Endodermal cell (in vitro differentiated cells): ENCODE data around the gene NOS1. TPM values are rescaled to one million over a fixed set of nuclear protein-coding genes. Genes with fewer than 3 reads are reported as not detected.

ENCODE experiments used
- DNase-seq: peaks from one replicate; pipeline ENCODE4 v3.0.0-alpha.2; 2017
- H3K27ac ChIP-seq: 2 replicates; pipeline ENCODE4 v1.5.1; 2013; ENCODE audit warnings: mild to moderate bottlenecking, low read depth, low read length, moderate library complexity
- H3K27me3 ChIP-seq: 2 replicates; pipeline ENCODE4 v1.6.1; 2013; ENCODE audit warnings: mild to moderate bottlenecking, low read length, moderate library complexity; ENCODE audit not compliant: insufficient read depth, control insufficient read depth, poor library complexity, severe bottlenecking
- H3K36me3 ChIP-seq: 2 replicates; pipeline ENCODE4 v1.7.0; 2013; ENCODE audit warnings: mild to moderate bottlenecking, low read length, moderate library complexity; ENCODE audit not compliant: control insufficient read depth, insufficient read depth
- H3K4me1 ChIP-seq: one replicate; pipeline ENCODE4 v1.7.0; 2013; ENCODE audit warnings: low read length; ENCODE audit not compliant: control insufficient read depth, insufficient read depth
- H3K4me3 ChIP-seq: 2 replicates; pipeline ENCODE4 v1.5.1; 2013; ENCODE audit warnings: mild to moderate bottlenecking, low read length, moderate library complexity
- H3K9ac ChIP-seq: 2 replicates; pipeline ENCODE4 v1.6.1; 2013; ENCODE audit warnings: mild to moderate bottlenecking, low read length, moderate library complexity; ENCODE audit not compliant: poor library complexity, severe bottlenecking; ENCODE audit errors: extremely low read depth
- H3K9me3 ChIP-seq: 2 replicates; pipeline ENCODE4 v1.6.1; 2013; ENCODE audit warnings: mild to moderate bottlenecking, low read length, moderate library complexity; ENCODE audit not compliant: control insufficient read depth
- H3K27ac Mint-ChIP-seq: 2 replicates; pipeline ENCODE4 v1.8.0; 2020; ENCODE audit warnings: mixed read lengths
- H3K27me3 Mint-ChIP-seq: 2 replicates; pipeline ENCODE4 v1.8.0; 2021; ENCODE audit warnings: mild to moderate bottlenecking, mixed read lengths; ENCODE audit not compliant: insufficient read depth
- H3K36me3 Mint-ChIP-seq: 2 replicates; pipeline ENCODE4 v1.8.0; 2020; ENCODE audit warnings: low read depth, mixed read lengths
- H3K4me1 Mint-ChIP-seq: 2 replicates; pipeline ENCODE4 v1.8.0; 2020; ENCODE audit warnings: mixed read lengths
- H3K4me3 Mint-ChIP-seq: 2 replicates; pipeline ENCODE4 v1.8.0; 2020; ENCODE audit warnings: mild to moderate bottlenecking, moderate library complexity, mixed read lengths
- H3K9me3 Mint-ChIP-seq: 2 replicates; pipeline ENCODE4 v1.8.0; 2020; ENCODE audit warnings: mild to moderate bottlenecking, mixed read lengths
- WGBS, 2 experiments: methylation state at CpG; one replicate each; pipeline versions ENCODE4 v1.1.5 to v1.1.7; 2013; ENCODE audit warnings: missing lambda C conversion rate in 2 of 2, mixed read lengths in 1 of 2; ENCODE audit not compliant: insufficient coverage in 1 of 2, insufficient read length in 1 of 2; 5-methylcytosine and 5-hydroxymethylcytosine counted together
- total RNA-seq, 2 donors: library from RNA; stranded (reverse); fragmentation: NEBNext Ultra II Directional in 1 of 2; extraction: Animal tissue kit (Norgen Biotek cat#: 25700) in 1 of 2; gene quantifications; 2 replicates in 1 of 2; 3 replicates in 1 of 2; pipeline ENCODE4 v1.2.1, GENCODE V29; 2021
- TF ChIP-seq, protein P1 (sequence below): fragments of 200-600 bp; sonication (generic); conservative IDR thresholded peaks from 2 replicates; pipeline ENCODE4 v1.5.0; 2021; ENCODE audit warnings: antibody characterized with exemption, mild to moderate bottlenecking

The NOS1 gene
- total RNA-seq, 2 donors from 2014 or later, result 0.33 to 0.88 TPM

DNA sequence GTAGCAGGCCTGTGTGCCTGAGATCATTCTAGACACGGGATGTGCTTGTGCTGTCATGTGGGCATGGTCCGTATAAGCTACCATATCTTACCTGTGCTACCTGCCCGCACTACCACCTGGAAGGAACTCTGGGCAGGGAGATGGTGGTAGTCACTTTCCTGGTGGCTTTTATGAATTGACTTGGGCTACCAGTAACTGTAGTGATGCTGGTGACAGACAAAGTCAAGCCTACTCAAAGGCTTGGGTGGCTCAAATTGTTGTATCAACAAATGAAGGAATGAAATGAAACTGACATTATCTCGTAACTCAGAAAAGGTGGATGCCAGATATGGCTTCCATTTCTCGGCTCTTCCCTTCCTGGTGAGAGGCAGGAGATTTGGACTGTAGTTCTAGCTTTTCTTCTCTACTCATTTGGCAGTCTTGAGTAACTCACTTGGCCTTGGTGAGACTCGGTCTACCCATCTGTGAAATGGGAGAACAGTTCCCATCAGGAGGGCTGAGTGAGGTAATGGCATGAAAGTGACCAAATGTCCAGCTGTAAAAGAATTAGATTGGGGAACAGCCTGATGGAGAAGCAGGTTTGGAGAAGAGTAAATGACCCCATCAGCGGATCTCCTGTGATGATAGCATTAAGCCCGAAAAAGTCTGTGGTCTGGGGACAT is 81.3 kb downstream of the NOS1 start:
- Histone ChIP-seq H3K9ac (no peak overlapping the region), H3K27ac (no peak overlapping the region), H3K4me3 (no peak overlapping the region), H3K27me3 (no peaks in the 10 kb centered on the region), H3K4me1 (no peaks in the 10 kb centered on the region), H3K9me3 (no peaks in the 10 kb centered on the region), H3K36me3 (no peaks in the 10 kb centered on the region)
- WGBS, 2 experiments, result 91 to 96% methylated on average over 8 of the region's 8 CpGs
- Mint-ChIP-seq H3K9me3 (no peaks in the 10 kb centered on the region), H3K4me1 (no peaks in the 10 kb centered on the region), H3K27me3 (no peaks in the 10 kb centered on the region), H3K36me3 (no peaks in the 10 kb centered on the region), H3K4me3 (no peak overlapping the region), H3K27ac (no peak overlapping the region)
- no peak for DNase-seq
- TF ChIP-seq, protein P1, sequence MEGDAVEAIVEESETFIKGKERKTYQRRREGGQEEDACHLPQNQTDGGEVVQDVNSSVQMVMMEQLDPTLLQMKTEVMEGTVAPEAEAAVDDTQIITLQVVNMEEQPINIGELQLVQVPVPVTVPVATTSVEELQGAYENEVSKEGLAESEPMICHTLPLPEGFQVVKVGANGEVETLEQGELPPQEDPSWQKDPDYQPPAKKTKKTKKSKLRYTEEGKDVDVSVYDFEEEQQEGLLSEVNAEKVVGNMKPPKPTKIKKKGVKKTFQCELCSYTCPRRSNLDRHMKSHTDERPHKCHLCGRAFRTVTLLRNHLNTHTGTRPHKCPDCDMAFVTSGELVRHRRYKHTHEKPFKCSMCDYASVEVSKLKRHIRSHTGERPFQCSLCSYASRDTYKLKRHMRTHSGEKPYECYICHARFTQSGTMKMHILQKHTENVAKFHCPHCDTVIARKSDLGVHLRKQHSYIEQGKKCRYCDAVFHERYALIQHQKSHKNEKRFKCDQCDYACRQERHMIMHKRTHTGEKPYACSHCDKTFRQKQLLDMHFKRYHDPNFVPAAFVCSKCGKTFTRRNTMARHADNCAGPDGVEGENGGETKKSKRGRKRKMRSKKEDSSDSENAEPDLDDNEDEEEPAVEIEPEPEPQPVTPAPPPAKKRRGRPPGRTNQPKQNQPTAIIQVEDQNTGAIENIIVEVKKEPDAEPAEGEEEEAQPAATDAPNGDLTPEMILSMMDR, result no peak

DNA sequence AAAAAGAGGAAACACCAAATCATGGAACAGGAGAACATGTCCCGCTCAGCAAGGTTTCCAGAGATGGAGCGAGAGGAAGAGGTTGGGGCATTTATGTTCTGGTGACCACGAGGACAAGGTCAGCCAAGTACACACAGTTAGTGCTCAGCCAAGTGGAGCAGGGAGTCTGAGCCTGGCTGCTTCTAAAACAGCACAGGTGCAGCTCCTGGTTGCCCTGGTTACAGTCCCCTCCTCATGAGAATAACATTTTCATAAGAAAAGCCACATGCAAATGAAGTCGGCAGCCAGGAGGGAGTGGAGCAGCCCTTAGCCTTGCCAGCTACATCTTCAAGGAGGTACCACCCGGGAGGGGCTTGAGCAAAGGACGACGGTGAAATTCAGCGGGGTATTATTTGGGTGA is 81.8 kb downstream of the NOS1 start:
- Mint-ChIP-seq H3K4me3 (no peak overlapping the region), H3K36me3 (no peaks in the 10 kb centered on the region), H3K27ac (no peak overlapping the region), H3K4me1 (no peaks in the 10 kb centered on the region), H3K27me3 (no peaks in the 10 kb centered on the region), H3K9me3 (no peaks in the 10 kb centered on the region)
- peak; percentile 85 for DNase-seq
- H3K36me3 ChIP-seq, result no peaks in the 10 kb centered on the region
- H3K27me3 ChIP-seq, result no peaks in the 10 kb centered on the region
- WGBS, 2 experiments, result 59% methylated on average over 8 of the region's 8 CpGs; no CpG with 5 or more reads in 1 of the 2 experiments
- no peaks in the 10 kb centered on the region for H3K9me3 ChIP-seq
- H3K4me1 ChIP-seq, result no peaks in the 10 kb centered on the region
- no peak overlapping the region for H3K27ac ChIP-seq
- no peak overlapping the region for H3K4me3 ChIP-seq
- TF ChIP-seq, protein P1, result no peak
- H3K9ac ChIP-seq, result no peak overlapping the region

DNA sequence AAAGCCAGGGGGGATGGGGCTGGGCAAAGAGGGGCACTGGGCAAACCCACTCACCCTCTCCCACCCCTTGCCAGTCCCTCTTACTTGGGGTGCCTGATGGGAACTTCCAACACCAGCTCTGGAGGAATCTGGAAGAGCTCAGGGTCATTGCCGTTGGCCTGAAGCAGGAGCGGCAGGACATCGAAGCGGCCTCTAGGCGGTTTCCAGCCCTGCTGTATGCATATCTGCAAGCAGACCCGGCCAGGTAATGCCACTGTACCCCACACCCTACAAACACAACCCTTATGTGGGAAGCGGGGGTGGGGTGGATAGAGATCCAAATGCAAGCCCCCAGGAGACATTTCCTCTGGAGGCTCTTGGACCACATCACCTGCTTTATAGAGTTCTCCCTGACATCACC is 83.6 kb downstream of the NOS1 start:
- no peaks in the 10 kb centered on the region for H3K36me3 Mint-ChIP-seq
- H3K27ac Mint-ChIP-seq, result no peak overlapping the region
- Histone ChIP-seq H3K9ac (no peak overlapping the region), H3K36me3 (no peaks in the 10 kb centered on the region), H3K4me1 (no peaks in the 10 kb centered on the region), H3K4me3 (no peak overlapping the region), H3K9me3 (no peaks in the 10 kb centered on the region), H3K27me3 (no peaks in the 10 kb centered on the region), H3K27ac (no peak overlapping the region)
- no peaks in the 10 kb centered on the region for H3K27me3 Mint-ChIP-seq
- H3K4me3 Mint-ChIP-seq, result no peak overlapping the region
- H3K9me3 Mint-ChIP-seq, result no peaks in the 10 kb centered on the region
- DNase-seq, result peak; percentile 76
- no peaks in the 10 kb centered on the region for H3K4me1 Mint-ChIP-seq
- TF ChIP-seq, protein P1, result peak; percentile 54
- WGBS, 2 experiments, result 87% methylated on average over 6 of the region's 7 CpGs; no CpG with 5 or more reads in 1 of the 2 experiments
